Measurements from ENCODE around the gene ACTN4.
A peak's percentile ranks its signal among the peaks of the same experiment; 100 is the strongest.

The ACTN4 gene

DNA sequence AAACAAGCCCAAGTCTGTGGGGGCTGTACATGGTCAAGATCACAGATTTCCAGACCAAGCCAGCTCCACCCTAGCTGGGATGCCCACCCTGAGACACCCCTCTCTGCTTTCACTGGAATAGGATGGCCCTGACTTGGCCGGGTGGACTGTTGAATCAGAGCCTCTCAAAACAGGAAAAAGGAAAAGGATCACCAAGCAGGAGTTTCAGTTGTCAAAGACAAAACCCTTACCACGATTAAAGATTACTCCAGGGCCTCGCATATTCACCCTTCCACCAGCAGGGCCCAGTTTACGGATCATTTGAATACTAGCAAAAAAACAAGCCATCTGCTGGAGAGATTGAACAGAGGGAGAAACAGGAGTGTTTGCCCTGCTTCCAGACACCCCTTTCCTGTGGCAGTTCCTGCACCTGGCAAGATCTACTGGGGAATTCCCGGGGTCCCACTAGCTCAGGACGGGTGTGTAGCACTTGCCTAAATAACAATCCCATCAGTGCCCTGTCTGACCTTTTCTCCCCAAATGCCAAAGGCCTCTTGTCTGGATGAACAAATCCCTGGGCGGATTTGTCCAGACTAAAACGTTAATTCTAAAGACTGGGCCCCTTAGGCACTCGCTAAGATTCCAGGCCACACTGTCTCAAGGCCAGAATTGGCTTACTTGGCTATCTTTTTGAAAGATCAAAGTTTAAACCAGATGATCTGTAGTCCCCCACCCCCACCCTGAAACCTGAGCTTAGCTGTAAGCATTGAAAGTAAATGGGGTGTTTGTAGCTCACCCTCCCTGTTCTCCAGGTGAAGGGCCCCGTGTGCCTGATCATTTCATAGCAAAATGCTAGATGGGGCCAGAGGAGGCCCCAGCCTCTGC, 38.4 kb downstream of the ACTN4 start:
- DNase-seq (ENCODE audit: low spot score), result no peak
- TF ChIP-seq, protein P1, sequence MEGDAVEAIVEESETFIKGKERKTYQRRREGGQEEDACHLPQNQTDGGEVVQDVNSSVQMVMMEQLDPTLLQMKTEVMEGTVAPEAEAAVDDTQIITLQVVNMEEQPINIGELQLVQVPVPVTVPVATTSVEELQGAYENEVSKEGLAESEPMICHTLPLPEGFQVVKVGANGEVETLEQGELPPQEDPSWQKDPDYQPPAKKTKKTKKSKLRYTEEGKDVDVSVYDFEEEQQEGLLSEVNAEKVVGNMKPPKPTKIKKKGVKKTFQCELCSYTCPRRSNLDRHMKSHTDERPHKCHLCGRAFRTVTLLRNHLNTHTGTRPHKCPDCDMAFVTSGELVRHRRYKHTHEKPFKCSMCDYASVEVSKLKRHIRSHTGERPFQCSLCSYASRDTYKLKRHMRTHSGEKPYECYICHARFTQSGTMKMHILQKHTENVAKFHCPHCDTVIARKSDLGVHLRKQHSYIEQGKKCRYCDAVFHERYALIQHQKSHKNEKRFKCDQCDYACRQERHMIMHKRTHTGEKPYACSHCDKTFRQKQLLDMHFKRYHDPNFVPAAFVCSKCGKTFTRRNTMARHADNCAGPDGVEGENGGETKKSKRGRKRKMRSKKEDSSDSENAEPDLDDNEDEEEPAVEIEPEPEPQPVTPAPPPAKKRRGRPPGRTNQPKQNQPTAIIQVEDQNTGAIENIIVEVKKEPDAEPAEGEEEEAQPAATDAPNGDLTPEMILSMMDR (IDR thresholded peaks at IDR 0.05; ENCODE audit: borderline replicate concordance, control extremely low read depth, extremely low read depth, insufficient read depth, missing control alignments), result no peak
- in situ Hi-C loops (cut with MboI; ENCODE audit: low sequenced_read_pairs, unreplicated experiment), result no loop called here

DNA sequence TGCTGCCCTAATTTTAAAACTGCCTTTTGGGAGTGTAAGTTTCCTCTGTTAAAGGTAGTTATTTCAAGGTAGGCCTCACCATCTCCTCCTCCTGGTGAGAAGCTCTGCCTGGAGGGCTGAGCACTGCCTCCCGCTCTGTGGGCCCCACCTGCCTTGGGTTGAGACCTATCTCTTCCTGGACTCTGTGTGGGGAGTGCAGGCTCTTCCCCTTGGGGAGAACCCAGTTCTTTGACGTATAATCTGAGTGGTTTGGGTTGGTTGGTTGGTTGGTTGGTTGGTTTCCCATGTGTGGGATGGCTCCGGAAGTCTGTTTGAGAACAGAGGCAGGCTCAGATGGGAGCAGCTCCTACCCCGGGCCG, 39.1 kb downstream of the ACTN4 start:
- in situ Hi-C loops (cut with MboI; ENCODE audit: low sequenced_read_pairs, unreplicated experiment), result no loop called here
- TF ChIP-seq, protein P1 (IDR thresholded peaks at IDR 0.05; ENCODE audit: borderline replicate concordance, control extremely low read depth, extremely low read depth, insufficient read depth, missing control alignments), result no peak
- peak; percentile 68 for DNase-seq (ENCODE audit: low spot score)

DNA sequence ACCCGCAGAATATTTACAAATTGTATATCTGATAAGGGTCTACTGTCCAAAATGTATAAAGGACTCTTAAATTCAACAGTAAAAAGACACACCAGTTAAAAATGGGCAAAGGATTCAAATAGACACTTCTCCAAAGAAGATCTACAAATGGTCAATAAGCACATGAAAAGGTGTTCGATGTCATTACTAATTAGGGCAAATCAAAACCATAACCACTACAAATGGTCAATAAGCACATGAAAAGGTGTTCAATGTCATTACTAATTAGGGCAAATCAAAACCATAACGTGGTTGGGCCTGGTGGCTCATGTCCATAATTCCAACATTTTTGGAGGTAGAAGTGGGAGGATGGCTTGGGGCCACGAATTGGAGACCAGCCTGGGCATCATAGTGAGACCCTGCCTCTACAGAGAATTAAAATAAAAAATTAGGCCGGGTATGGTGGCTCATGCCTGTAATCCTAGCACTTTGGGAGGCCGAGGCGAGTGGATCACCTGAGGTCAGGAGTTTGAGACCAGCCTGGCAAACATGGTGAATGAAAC, 40.5 kb downstream of the ACTN4 start:
- in situ Hi-C loops (cut with MboI; ENCODE audit: low sequenced_read_pairs, unreplicated experiment), result no loop called here
- no peak for DNase-seq (ENCODE audit: low spot score)
- TF ChIP-seq, protein P1 (IDR thresholded peaks at IDR 0.05; ENCODE audit: borderline replicate concordance, control extremely low read depth, extremely low read depth, insufficient read depth, missing control alignments), result no peak

DNA sequence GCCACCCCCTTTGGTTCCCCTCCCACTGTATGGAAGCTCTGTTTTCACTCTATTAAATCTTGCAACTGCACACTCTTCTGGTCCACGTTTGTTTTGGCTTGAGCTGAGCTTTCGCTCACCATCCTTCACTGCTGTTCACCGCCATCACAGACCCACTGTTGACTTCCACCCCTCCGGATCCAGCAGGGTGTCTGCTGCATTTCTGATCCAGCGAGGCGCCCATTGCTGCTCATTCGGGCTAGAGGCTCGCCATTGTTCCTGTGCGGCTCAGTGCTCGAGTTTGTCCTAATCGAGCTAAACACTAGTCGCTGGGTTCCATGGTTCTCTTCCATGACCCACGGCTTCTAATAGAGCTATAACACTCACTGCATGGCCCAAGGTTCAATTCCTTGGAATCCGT, 42.7 kb downstream of the ACTN4 start:
- in situ Hi-C loops (cut with MboI; ENCODE audit: low sequenced_read_pairs, unreplicated experiment), result no loop called here
- TF ChIP-seq, protein P1 (IDR thresholded peaks at IDR 0.05; ENCODE audit: borderline replicate concordance, control extremely low read depth, extremely low read depth, insufficient read depth, missing control alignments), result no peak
- no peak for DNase-seq (ENCODE audit: low spot score)

DNA sequence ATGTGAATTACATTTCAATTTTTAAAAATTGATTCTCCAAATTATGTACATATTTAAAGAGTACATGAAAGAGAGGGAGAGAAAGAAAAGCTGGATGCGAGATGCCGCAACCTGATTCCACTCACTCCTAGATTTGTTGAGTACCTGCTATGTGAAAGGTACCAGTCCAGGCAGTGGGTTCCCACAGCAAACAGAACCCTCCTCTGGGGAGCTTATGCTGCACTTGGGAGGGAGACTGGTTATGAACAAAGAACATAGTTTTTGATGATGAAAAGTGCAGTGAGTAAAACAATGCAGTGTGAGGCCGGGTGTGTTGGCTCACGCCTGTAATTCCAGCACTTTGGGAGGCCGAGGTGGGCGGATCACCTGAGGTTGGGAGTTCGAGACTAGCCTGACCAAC, 43.4 kb downstream of the ACTN4 start:
- no peak for DNase-seq (ENCODE audit: low spot score)
- TF ChIP-seq, protein P1 (IDR thresholded peaks at IDR 0.05; ENCODE audit: borderline replicate concordance, control extremely low read depth, extremely low read depth, insufficient read depth, missing control alignments), result no peak
- in situ Hi-C loops (cut with MboI; ENCODE audit: low sequenced_read_pairs, unreplicated experiment), result no loop called here

DNA sequence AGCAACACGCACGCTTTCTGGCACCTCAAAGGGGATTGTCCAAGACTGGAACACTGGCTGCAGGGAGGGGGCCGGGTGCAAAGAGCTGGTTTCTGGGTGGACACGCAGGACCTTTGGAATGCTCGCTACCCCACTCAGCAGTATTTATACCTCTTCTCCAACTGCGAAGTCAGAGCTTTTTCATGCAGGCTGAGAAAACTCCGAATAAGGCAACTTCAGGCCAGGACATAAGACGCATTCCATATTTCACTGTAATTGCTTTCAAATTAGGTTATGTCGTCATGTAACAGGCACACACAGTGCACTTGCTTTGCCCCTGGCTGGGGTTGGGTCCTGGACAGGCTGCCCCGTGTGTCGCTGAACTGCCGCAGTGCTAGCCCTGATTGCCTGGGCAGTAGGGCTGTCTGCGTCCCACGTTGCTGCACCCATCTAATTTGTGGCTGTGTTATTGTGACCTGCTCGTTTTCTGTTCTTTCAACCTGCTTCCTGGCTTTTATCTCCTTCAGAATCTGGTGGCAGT, 44.5 kb downstream of the ACTN4 start:
- in situ Hi-C loops (cut with MboI; ENCODE audit: low sequenced_read_pairs, unreplicated experiment), result no loop called here
- DNase-seq (ENCODE audit: low spot score), result no peak
- TF ChIP-seq, protein P1 (IDR thresholded peaks at IDR 0.05; ENCODE audit: borderline replicate concordance, control extremely low read depth, extremely low read depth, insufficient read depth, missing control alignments), result no peak

Measured in GM13976 (cell line).